NCI-H1048 (cell line): ENCODE results near the gene TNNT1.
"Not testable (repeated sequence)": the region's sequence is repeated elsewhere in the genome, so short reads cannot be mapped to it uniquely, and the experiment has no call there.

Experiments
- DNase-seq: peaks from one replicate; lab custom pipeline; 2025; lab: John Stamatoyannopoulos, UW

TNNT1 gene

GRCh38 chr19:55169136-55169535 lies 20.1 kb upstream of the TNNT1 start:
- no peak for DNase-seq

- DNase-seq: peak; percentile 89
These were observed 17.7 kb upstream of the TNNT1 start, which contains the start of gene DNAAF3 for GRCh38 chr19:55166530-55167268. TSS of gene DNAAF3 (minus strand) at chr19:55166613. CDS start at chr19:55166413, 200 bp downstream.

- DNase-seq: peak; percentile 60
These were observed 17.0 kb upstream of the TNNT1 start for GRCh38 chr19:55165952-55166529.

- DNase-seq: no peak
These were observed 12.7 kb upstream of the TNNT1 start for GRCh38 chr19:55161571-55162322.

- DNase-seq: no peak
These were observed 12.0 kb upstream of the TNNT1 start for GRCh38 chr19:55160986-55161365.

GRCh38 chr19:55160128-55160985 lies 11.4 kb upstream of the TNNT1 start:
- peak; percentile 89 for DNase-seq

- DNase-seq: no peak
These were observed 10.1 kb upstream of the TNNT1 start for GRCh38 chr19:55158848-55159749.

- no peak for DNase-seq
These were observed 9.4 kb upstream of the TNNT1 start for GRCh38 chr19:55158423-55158822.

- DNase-seq: no peak
These were observed 8.3 kb upstream of the TNNT1 start, which contains the start of gene TNNI3 for GRCh38 chr19:55157064-55157908. TSS of gene TNNI3 (minus strand) at chr19:55157732. CDS start at chr19:55157589, 143 bp downstream.

- DNase-seq: peak; percentile 62
These were observed 7.4 kb upstream of the TNNT1 start for GRCh38 chr19:55156202-55157063.

- not testable (repeated sequence) for DNase-seq
These were observed 6.8 kb upstream of the TNNT1 start for GRCh38 chr19:55155784-55156183.

- DNase-seq: no peak
These were observed 4.8 kb upstream of the TNNT1 start for GRCh38 chr19:55153652-55154264.

GRCh38 chr19:55152017-55152416 lies 3.0 kb upstream of the TNNT1 start:
- DNase-seq: no peak

- DNase-seq: no peak
These were observed 1.3 kb downstream of the TNNT1 start for GRCh38 chr19:55147545-55148251.

GRCh38 chr19:55146705-55147273 lies 2.2 kb downstream of the TNNT1 start:
- DNase-seq: no peak

GRCh38 chr19:55146078-55146704 lies 2.8 kb downstream of the TNNT1 start:
- DNase-seq: peak; percentile 35

- DNase-seq: no peak
These were observed 3.8 kb downstream of the TNNT1 start for GRCh38 chr19:55145232-55145631.
